NAMALWA (cell line): ENCODE data around the gene SBDS.

Source experiments
- DNase-seq: peaks from one replicate; pipeline ENCODE4 v3.0.0-alpha.2; 2015; ENCODE audit warnings: low spot score

SBDS gene

DNA sequence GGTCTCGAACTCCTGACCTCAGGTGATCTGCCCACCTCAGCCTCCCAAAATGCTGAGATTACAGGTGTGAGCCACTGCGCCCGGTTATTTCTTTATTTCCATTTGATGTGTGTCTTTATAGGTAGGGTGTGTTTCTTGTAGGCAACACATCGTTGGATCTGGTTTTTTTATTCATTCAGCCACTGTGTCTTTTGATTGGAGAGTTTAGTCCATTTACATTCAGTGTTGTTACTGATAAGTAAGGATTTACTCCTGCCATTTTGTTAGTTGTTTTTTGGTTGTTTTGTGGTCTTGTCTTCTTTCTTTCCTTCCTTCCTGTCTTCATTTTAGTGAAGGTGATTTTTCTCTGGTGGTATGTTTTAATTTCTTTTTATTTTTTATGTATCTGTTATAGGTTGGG lies 57.4 kb downstream of the SBDS start:
- DNase-seq = no peak
